HG02938 (cell line): ENCODE measurements around the gene CYP21A2.
"Not testable (repeated sequence)": the region's sequence is repeated elsewhere in the genome, so short reads cannot be mapped to it uniquely, and the experiment has no call there.

Source experiments
- ATAC-seq: cut with Tn5 transposase; IDR thresholded peaks from one replicate; pipeline ENCODE4 v1.9.1; 2021; ENCODE audit warnings: mild to moderate bottlenecking, moderate library complexity; ENCODE audit not compliant: unreplicated experiment

CYP21A2 gene

GRCh38 chr6:32052626-32053025, 14.4 kb downstream of the CYP21A2 start:
- not testable (repeated sequence) for ATAC-seq

GRCh38 chr6:32053314-32053713, 15.1 kb downstream of the CYP21A2 start:
- ATAC-seq, result not testable (repeated sequence)

- not testable (repeated sequence) for ATAC-seq
These were observed 17.5 kb downstream of the CYP21A2 start for GRCh38 chr6:32055756-32056155.

GRCh38 chr6:32056254-32056653, 18.0 kb downstream of the CYP21A2 start:
- ATAC-seq, result no peak

GRCh38 chr6:32057966-32058365, 19.8 kb downstream of the CYP21A2 start:
- ATAC-seq, result no peak

- no peak for ATAC-seq
These were observed 20.3 kb downstream of the CYP21A2 start for GRCh38 chr6:32058511-32058963.

GRCh38 chr6:32060966-32061655, 22.9 kb downstream of the CYP21A2 start:
- ATAC-seq, result no peak

GRCh38 chr6:32064706-32065105, 26.5 kb downstream of the CYP21A2 start:
- ATAC-seq, result no peak

GRCh38 chr6:32067521-32067920, 29.3 kb downstream of the CYP21A2 start:
- not testable (repeated sequence) for ATAC-seq

- not testable (repeated sequence) for ATAC-seq
These were observed 30.1 kb downstream of the CYP21A2 start for GRCh38 chr6:32068315-32068714.

GRCh38 chr6:32068867-32069266, 30.7 kb downstream of the CYP21A2 start:
- no peak for ATAC-seq

GRCh38 chr6:32069460-32069859, 31.2 kb downstream of the CYP21A2 start:
- ATAC-seq, result no peak

GRCh38 chr6:32069878-32070515, 31.8 kb downstream of the CYP21A2 start:
- ATAC-seq, result no peak

- ATAC-seq, result no peak
These were observed 32.8 kb downstream of the CYP21A2 start for GRCh38 chr6:32070814-32071543.

- ATAC-seq, result no peak
These were observed 34.9 kb downstream of the CYP21A2 start for GRCh38 chr6:32073101-32073500.

- no peak for ATAC-seq
These were observed 35.4 kb downstream of the CYP21A2 start for GRCh38 chr6:32073613-32074012.

GRCh38 chr6:32074996-32075532, 36.8 kb downstream of the CYP21A2 start:
- ATAC-seq, result no peak

GRCh38 chr6:32075781-32076180, 37.6 kb downstream of the CYP21A2 start:
- ATAC-seq, result no peak

GRCh38 chr6:32076321-32076809, 38.1 kb downstream of the CYP21A2 start:
- no peak for ATAC-seq

- ATAC-seq, result no peak
These were observed 41.5 kb downstream of the CYP21A2 start for GRCh38 chr6:32079566-32080290.
